H9 (cell line): ENCODE data around the gene MLPH. TPM values are rescaled to one million over a fixed set of nuclear protein-coding genes. Genes with fewer than 3 reads are reported as not detected.

Experiments used
- DNase-seq: peaks from one replicate; pipeline ENCODE4 v3.0.0-alpha.2; 2017
- H2AFZ ChIP-seq: one replicate; pipeline ENCODE4 v1.6.1; 2013; ENCODE audit warnings: mild to moderate bottlenecking, low read length, control low read depth, moderate library complexity
- H2AK5ac ChIP-seq: 2 replicates; pipeline ENCODE4 v1.6.1; 2013; ENCODE audit warnings: low read length, control low read depth, mixed read lengths; ENCODE audit not compliant: insufficient read length
- H2BK120ac ChIP-seq: one replicate; pipeline ENCODE4 v1.6.1; 2013; ENCODE audit warnings: low read depth, mild to moderate bottlenecking, low read length, control low read depth, inconsistent platforms; ENCODE audit not compliant: poor library complexity, severe bottlenecking
- H2BK12ac ChIP-seq: 2 replicates; pipeline ENCODE4 v1.6.1; 2013; ENCODE audit warnings: low read length, control low read depth, mixed read lengths, low read depth; ENCODE audit not compliant: insufficient read length
- H2BK15ac ChIP-seq: 2 replicates; pipeline ENCODE4 v1.6.1; 2013; ENCODE audit warnings: low read depth, low read length, control low read depth
- H2BK20ac ChIP-seq: one replicate; pipeline ENCODE4 v1.6.1; 2013; ENCODE audit warnings: low read depth, mild to moderate bottlenecking, low read length, control low read depth, inconsistent platforms; ENCODE audit not compliant: poor library complexity, severe bottlenecking
- H2BK5ac ChIP-seq: 2 replicates; pipeline ENCODE4 v1.6.1; 2013; ENCODE audit warnings: low read length, control low read depth, mixed read lengths; ENCODE audit not compliant: insufficient read length
- H3K14ac ChIP-seq: 2 replicates; pipeline ENCODE4 v1.6.1; 2013; ENCODE audit warnings: low read length, control low read depth; ENCODE audit not compliant: insufficient read depth
- H3K18ac ChIP-seq: 2 replicates; pipeline ENCODE4 v1.6.1; 2013; ENCODE audit warnings: low read depth, mild to moderate bottlenecking, mixed read lengths, low read length, control low read depth; ENCODE audit not compliant: insufficient read length
- H3K23ac ChIP-seq: 2 replicates; pipeline ENCODE4 v1.6.1; 2013; ENCODE audit warnings: low read length, control low read depth, mixed read lengths, low read depth; ENCODE audit not compliant: insufficient read length
- H3K23me2 ChIP-seq: 2 replicates; pipeline ENCODE4 v1.6.1; 2013; ENCODE audit warnings: low read depth, mild to moderate bottlenecking, mixed read lengths, low read length, control low read depth; ENCODE audit not compliant: insufficient read length, poor library complexity, severe bottlenecking
- H3K27ac ChIP-seq: 2 replicates; pipeline ENCODE4 v1.5.1; 2013; ENCODE audit warnings: low read length, control low read depth, mixed read lengths, low read depth; ENCODE audit not compliant: insufficient read length
- H3K27me3 ChIP-seq: 2 replicates; pipeline ENCODE4 v1.6.1; 2013; ENCODE audit warnings: low read length, control low read depth, inconsistent platforms; ENCODE audit not compliant: insufficient read depth
- H3K4ac ChIP-seq: 2 replicates; pipeline ENCODE4 v1.6.1; 2013; ENCODE audit warnings: low read depth, mild to moderate bottlenecking, control low read depth, inconsistent platforms, low read length, moderate library complexity
- H3K4me1 ChIP-seq: 2 replicates; pipeline ENCODE4 v1.6.1; 2013; ENCODE audit warnings: low read length, control low read depth, inconsistent platforms; ENCODE audit not compliant: insufficient read depth
- H3K4me2 ChIP-seq: 2 replicates; pipeline ENCODE4 v1.6.1; 2013; ENCODE audit warnings: low read length, control low read depth, mixed read lengths; ENCODE audit not compliant: insufficient read length, insufficient read depth
- H3K56ac ChIP-seq: 2 replicates; pipeline ENCODE4 v1.6.1; 2013; ENCODE audit warnings: low read depth, mild to moderate bottlenecking, mixed read lengths, low read length, control low read depth; ENCODE audit not compliant: insufficient read length
- H3K79me1 ChIP-seq: 2 replicates; pipeline ENCODE4 v1.6.1; 2013; ENCODE audit warnings: low read depth, mild to moderate bottlenecking, moderate library complexity, low read length, control low read depth, inconsistent platforms; ENCODE audit not compliant: insufficient read depth, poor library complexity, severe bottlenecking
- H3K79me2 ChIP-seq: 2 replicates; pipeline ENCODE4 v1.6.1; 2013; ENCODE audit warnings: low read length, control low read depth, inconsistent platforms; ENCODE audit not compliant: insufficient read depth
- H3K9ac ChIP-seq: 2 replicates; pipeline ENCODE4 v1.6.1; 2013; ENCODE audit warnings: low read length, control low read depth, mixed read lengths; ENCODE audit not compliant: insufficient read length; ENCODE audit errors: extremely low read depth
- H3K9me3 ChIP-seq: one replicate; pipeline ENCODE4 v1.6.1; 2013; ENCODE audit warnings: low read depth, low read length, inconsistent platforms; ENCODE audit not compliant: control insufficient read depth
- H3T11ph ChIP-seq: one replicate; pipeline ENCODE4 v1.6.1; 2013; ENCODE audit warnings: mild to moderate bottlenecking, low read length, control low read depth, inconsistent platforms
- H4K20me1 ChIP-seq: one replicate; pipeline ENCODE4 v1.6.1; 2013; ENCODE audit not compliant: control insufficient read depth, insufficient read length, insufficient read depth
- H4K5ac ChIP-seq: 2 replicates; pipeline ENCODE4 v1.6.1; 2013; ENCODE audit warnings: low read depth, mild to moderate bottlenecking, mixed read lengths, low read length, control low read depth; ENCODE audit not compliant: insufficient read length
- H4K8ac ChIP-seq: replicated peaks from 2 replicates; pipeline ENCODE4 v1.6.1; 2013; ENCODE audit warnings: low read length, control low read depth, mixed read lengths, low read depth; ENCODE audit not compliant: insufficient read length
- H4K91ac ChIP-seq: 2 replicates; pipeline ENCODE4 v1.6.1; 2013; ENCODE audit warnings: low read depth, mild to moderate bottlenecking, moderate library complexity, mixed read lengths, low read length, control low read depth; ENCODE audit not compliant: insufficient read length
- H3K27ac Mint-ChIP-seq, 3 experiments: 2 replicates in 2 of 3; 3 replicates in 1 of 3; pipeline ENCODE4 v1.8.0; 2020 to 2021; ENCODE audit warnings: mixed read lengths in 3 of 3, mild to moderate bottlenecking in 1 of 3, moderate library complexity in 1 of 3
- H3K27me3 Mint-ChIP-seq: 2 replicates; pipeline ENCODE4 v1.8.0; 2021; ENCODE audit warnings: low read depth, mild to moderate bottlenecking, moderate library complexity, mixed read lengths
- H3K36me3 Mint-ChIP-seq, 3 experiments: 2 replicates in 2 of 3; 3 replicates in 1 of 3; pipeline ENCODE4 v1.8.0; 2020 to 2021; ENCODE audit warnings: low read depth in 3 of 3, mixed read lengths in 3 of 3; ENCODE audit not compliant: insufficient read depth in 1 of 3
- H3K4me1 Mint-ChIP-seq, 2 experiments: 2 replicates each; pipeline ENCODE4 v1.8.0; 2020; ENCODE audit warnings: mixed read lengths in 2 of 2
- H3K4me3 Mint-ChIP-seq, 2 experiments: 2 replicates in 1 of 2; 3 replicates in 1 of 2; pipeline ENCODE4 v1.8.0; 2020 to 2021; ENCODE audit warnings: mild to moderate bottlenecking in 2 of 2, mixed read lengths in 2 of 2, moderate library complexity in 1 of 2
- H3K9me3 Mint-ChIP-seq, 2 experiments: 2 replicates in 1 of 2; 3 replicates in 1 of 2; pipeline ENCODE4 v1.8.0; 2020; ENCODE audit warnings: mild to moderate bottlenecking in 2 of 2, mixed read lengths in 2 of 2, moderate library complexity in 1 of 2
- CTCF ChIP-seq: fragments of 200-600 bp; sonication (generic); conservative IDR thresholded peaks from 3 replicates; pipeline ENCODE4 v1.8.0; 2021; ENCODE audit warnings: antibody characterized with exemption, mild to moderate bottlenecking
- WGBS: extraction: QIAGEN DNeasy Blood & Tissue Kit; methylation state at CpG from one replicate; pipeline ENCODE4 v1.1.7; 2013; ENCODE audit warnings: missing lambda C conversion rate, low lambda C conversion rate, mixed read lengths; ENCODE audit not compliant: insufficient read length; ENCODE audit errors: extremely low coverage; 5-methylcytosine and 5-hydroxymethylcytosine counted together
- total RNA-seq: library from RNA; stranded (reverse); gene quantifications from 2 replicates; pipeline ENCODE4 v1.2.1, GENCODE V29; 2021

Gene MLPH
- total RNA-seq, 1 experiment from 2014 or later = 3.4 TPM

DNA sequence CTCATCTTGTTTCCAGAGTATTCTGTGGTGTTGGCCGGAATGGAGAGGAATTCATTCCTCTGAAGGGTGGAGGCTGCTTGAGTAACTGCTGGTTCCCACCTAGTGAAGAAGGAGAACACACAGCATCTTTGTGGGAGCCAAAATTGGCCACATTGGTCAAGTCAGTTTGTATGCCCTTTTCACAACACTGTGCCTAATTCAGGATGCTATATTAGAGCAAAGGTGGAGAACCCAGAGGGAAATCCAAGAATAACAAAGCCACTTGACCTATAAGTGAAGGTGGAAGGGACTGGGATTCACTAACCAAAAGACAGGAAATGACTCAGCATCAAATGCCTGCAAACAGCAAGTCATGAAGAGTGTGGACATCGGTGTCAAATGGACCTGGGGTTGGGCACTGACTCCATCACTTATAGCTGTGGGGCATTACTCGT is 27.3 kb upstream of the MLPH start:
- Histone ChIP-seq H3K79me2 (no peaks in the 10 kb centered on the region), H3K79me1 (no peaks in the 10 kb centered on the region), H3K27me3 (no peaks in the 10 kb centered on the region), H3K4ac (no peak overlapping the region), H4K8ac (no peak overlapping the region), H2BK120ac (no peak overlapping the region), H3K9me3 (no peaks in the 10 kb centered on the region), H4K5ac (no peak overlapping the region), H3K9ac (no peak overlapping the region), H2AFZ (no peak overlapping the region), H3K23me2 (no peaks in the 10 kb centered on the region), H3K14ac (no peak overlapping the region), H2BK20ac (no peak overlapping the region), H2BK12ac (no peak overlapping the region), H2BK15ac (no peak overlapping the region), H2AK5ac (no peak overlapping the region), H3K4me2 (no peak overlapping the region), H3K56ac (no peak overlapping the region), H4K20me1 (peaks cover 3% of the 10 kb centered on the region), H4K91ac (no peak overlapping the region), H3K4me1 (no peaks in the 10 kb centered on the region), H3K27ac (no peak overlapping the region), H3K23ac (no peak overlapping the region), H3K18ac (no peak overlapping the region), H2BK5ac (no peak overlapping the region), H3T11ph (no peak overlapping the region)
- Mint-ChIP-seq H3K9me3 (peaks cover 3 to 7% of the 10 kb centered on the region in 2 experiments; a peak in 4 of 5 replicates), H3K27ac (no peak overlapping the region), H3K27me3 (peaks cover 30% of the 10 kb centered on the region), H3K36me3 (no peaks in the 10 kb centered on the region), H3K4me1 (no peaks in the 10 kb centered on the region), H3K4me3 (no peak overlapping the region)
- TF ChIP-seq CTCF = no peak
- WGBS = no CpG with 5 or more reads among the region's 3 CpGs
- DNase-seq = no peak
